HepG2 (cell line): ENCODE measurements around the gene CELF2. TPM values are rescaled to one million over a fixed set of nuclear protein-coding genes. Genes with fewer than 3 reads are reported as not detected.

ENCODE experiments used
- ATAC-seq: fragments of 200-7000 bp; cut with Tn5 transposase; 3 replicates; pipeline ENCODE4 v1.9.1; 2020; ENCODE audit warnings: mild to moderate bottlenecking, moderate library complexity
- BruUV-seq: library from RNA; stranded (reverse); fragments of 400-500 nt; replicated peaks from 2 replicates; lab custom pipeline; 2021; lab: Mats Ljungman, UMichigan
- CTCF ChIA-PET: fragments of 300-600 bp; formaldehyde crosslinking; extraction: SDS; loops from one replicate; lab custom pipeline; 2021; ENCODE audit warnings: low total read pairs, inconsistent platforms, low intra/inter-chr PET ratio; lab: Yijun Ruan, JAX
- POLR2A ChIA-PET: fragments of 350-600 bp; sonication (Branson Sonifier 250); formaldehyde crosslinking; loops from one replicate; lab custom pipeline; 2020; ENCODE audit warnings: antibody characterized with exemption, inconsistent platforms; lab: Yijun Ruan, JAX
- DNase-seq: peaks from one replicate; pipeline ENCODE4 v3.0.0-alpha.2; 2015; ENCODE audit warnings: low spot score
- FAIRE-seq: peaks from 3 replicates; lab custom pipeline; 2011; peaks lifted over from hg19 to GRCh38; lab: Jason Lieb, UNC
- H2AFZ ChIP-seq: one replicate; pipeline ENCODE4 v1.6.1; 2011; ENCODE audit warnings: low read length, inconsistent platforms
- H3K27ac ChIP-seq: fragments of 300-600 bp; 3 replicates; pipeline ENCODE4 v1.8.0; 2011; ENCODE audit warnings: mixed run types, mild to moderate bottlenecking, mixed read lengths, low read length, inconsistent platforms; ENCODE audit not compliant: insufficient read depth; ENCODE audit errors: extremely low read length
- H3K27me3 ChIP-seq, 2 experiments: fragments of 200-600 bp in 1 of 2; 2 replicates in 1 of 2; 3 replicates in 1 of 2; pipeline versions ENCODE4 v1.6.0 to v1.8.0; 2011; ENCODE audit warnings: low read length in 2 of 2, mild to moderate bottlenecking in 2 of 2, moderate library complexity in 2 of 2, inconsistent platforms in 1 of 2; ENCODE audit not compliant: insufficient read depth in 2 of 2, control insufficient read depth in 1 of 2
- H3K36me3 ChIP-seq, 2 experiments: fragments of 200-600 bp in 1 of 2; replicated peaks in 1 of 2; 2 replicates in 1 of 2; 3 replicates in 1 of 2; pipeline versions ENCODE4 v1.5.1 to v1.8.0; 2011; ENCODE audit warnings: low read length in 2 of 2, inconsistent platforms in 1 of 2; ENCODE audit not compliant: insufficient read depth in 2 of 2, control insufficient read depth in 1 of 2
- H3K4me1 ChIP-seq: 2 replicates; pipeline ENCODE4 v1.5.1; 2012; ENCODE audit warnings: low read length, inconsistent platforms; ENCODE audit not compliant: insufficient read depth
- H3K4me2 ChIP-seq: 2 replicates; pipeline ENCODE4 v1.6.0; 2011; ENCODE audit warnings: low read depth, low read length, inconsistent platforms
- H3K4me3 ChIP-seq, 3 experiments: fragments of 200-600 bp in 1 of 3; sonication (generic), shearing (Covaris generic) in 1 of 3; replicated peaks in 1 of 3; 2 replicates each; pipeline ENCODE4 v1.5.1; 2011 to 2016; ENCODE audit warnings: low read length in 3 of 3, inconsistent platforms in 2 of 3, low read depth in 2 of 3, mild to moderate bottlenecking in 2 of 3, control low read depth in 1 of 3, mixed read lengths in 1 of 3; ENCODE audit not compliant: insufficient read depth in 1 of 3
- H3K79me2 ChIP-seq: one replicate; pipeline ENCODE4 v1.6.1; 2011; ENCODE audit warnings: low read length, inconsistent platforms; ENCODE audit not compliant: insufficient read depth
- H3K9ac ChIP-seq: 2 replicates; pipeline ENCODE4 v1.6.0; 2011; ENCODE audit warnings: mild to moderate bottlenecking, low read depth, low read length, inconsistent platforms; ENCODE audit not compliant: insufficient read depth
- H3K9me3 ChIP-seq: 2 replicates; pipeline ENCODE4 v1.5.1; 2012; ENCODE audit warnings: mild to moderate bottlenecking, low read length
- H4K20me1 ChIP-seq: 2 replicates; pipeline ENCODE4 v1.6.0; 2011; ENCODE audit warnings: inconsistent platforms, mild to moderate bottlenecking, low read length, moderate library complexity; ENCODE audit not compliant: insufficient read depth
- BRD4 ChIP-seq: sonication (generic); formaldehyde crosslinking; IDR thresholded peaks from 2 replicates; pipeline ENCODE4 v1.4.0; 2020; ENCODE audit warnings: missing genetic modification reagents
- DPF2 ChIP-seq: sonication (generic); formaldehyde crosslinking; IDR thresholded peaks from 2 replicates; pipeline ENCODE4 v1.4.0; 2020; ENCODE audit warnings: mild to moderate bottlenecking, low read depth, missing genetic modification reagents, borderline replicate concordance
- FOXP1 ChIP-seq, 2 experiments: fragments of 450-650 bp in 1 of 2; IDR thresholded peaks; 2 replicates each; pipeline ENCODE4 v1.6.1; 2017 to 2018; ENCODE audit warnings: antibody characterized with exemption in 1 of 2
- HOXA3 ChIP-seq: sonication (generic); formaldehyde crosslinking; IDR thresholded peaks from 2 replicates; pipeline ENCODE4 v1.5.0; 2020; ENCODE audit warnings: missing genetic modification reagents
- TEAD2 ChIP-seq: sonication (generic); formaldehyde crosslinking; IDR thresholded peaks from 2 replicates; pipeline ENCODE4 v1.9.0; 2021; ENCODE audit warnings: missing genetic modification reagents
- ZNF530 ChIP-seq: sonication (generic); formaldehyde crosslinking; IDR thresholded peaks from 2 replicates; pipeline ENCODE4 v1.5.0; 2020; ENCODE audit warnings: low read depth, mild to moderate bottlenecking, missing genetic modification reagents
- ZNF547 ChIP-seq: sonication (generic); formaldehyde crosslinking; IDR thresholded peaks from 2 replicates; pipeline ENCODE4 v1.5.1; 2020; ENCODE audit warnings: mild to moderate bottlenecking, missing genetic modification reagents
- ZNF670 ChIP-seq: sonication (generic); formaldehyde crosslinking; IDR thresholded peaks from 2 replicates; pipeline ENCODE4 v1.8.0; 2022; ENCODE audit warnings: mild to moderate bottlenecking, missing genetic modification reagents, borderline replicate concordance
- ZNF850 ChIP-seq: sonication (generic); formaldehyde crosslinking; conservative IDR thresholded peaks from 2 replicates; pipeline ENCODE4 v1.9.0; 2021; ENCODE audit warnings: mild to moderate bottlenecking, missing genetic modification reagents
- WGBS: methylation state at CpG from one replicate; pipeline ENCODE4 v1.1.6; 2017; ENCODE audit warnings: low lambda C conversion rate; 5-methylcytosine and 5-hydroxymethylcytosine counted together
- in situ Hi-C: cut with HindIII; loops from 2 replicates; pipeline ENCODE4 v1.10.0; 2017; ENCODE audit warnings: low pct_unique_long_range_greater_than_20kb; ENCODE audit not compliant: extremely low pct_ligation_motif_present
- intact Hi-C: fragments of 100-400 bp; cut with micrococcal nuclease; formaldehyde crosslinking; loops from one replicate; pipeline ENCODE4 v1.10.0; 2022; ENCODE audit not compliant: unreplicated experiment
- polyA plus RNA-seq, 8 experiments: library from polyadenylated mRNA; depleted of rRNA in 3 of 8; stranded (reverse) in 7 of 8; unstranded in 1 of 8; fragments of >200 nt; fragmentation: Illumina TruSeq in 4 of 8; extraction: Trizol in 4 of 8; gene quantifications; 2 replicates each; pipeline versions ENCODE4 v1.2.1 to v1.2.3, GENCODE V29; 2011 to 2016; ENCODE audit warnings: low read depth in 4 of 8, missing spikeins in 1 of 8, mixed read lengths in 1 of 8; ENCODE audit not compliant: insufficient read depth in 1 of 8
- total RNA-seq, 5 experiments: library from RNA; depleted of rRNA; stranded (reverse); fragments of >200 nt; fragmentation: Illumina TruSeq; extraction: Trizol; gene quantifications; 2 replicates each; pipeline ENCODE4 v1.2.3, GENCODE V29; 2016; ENCODE audit warnings: low read depth in 1 of 5
- TF ChIP-seq, protein P1 (sequence below): sonication (generic); formaldehyde crosslinking; conservative IDR thresholded peaks from 2 replicates; pipeline ENCODE4 v1.8.0; 2022; ENCODE audit warnings: mild to moderate bottlenecking, moderate library complexity, missing genetic modification reagents

Gene CELF2
- total and polyA plus RNA-seq, 2 of the 13 experiments (the other 11 are each of a cell fraction or from before 2014, with no cell fraction given), result not detected

DNA sequence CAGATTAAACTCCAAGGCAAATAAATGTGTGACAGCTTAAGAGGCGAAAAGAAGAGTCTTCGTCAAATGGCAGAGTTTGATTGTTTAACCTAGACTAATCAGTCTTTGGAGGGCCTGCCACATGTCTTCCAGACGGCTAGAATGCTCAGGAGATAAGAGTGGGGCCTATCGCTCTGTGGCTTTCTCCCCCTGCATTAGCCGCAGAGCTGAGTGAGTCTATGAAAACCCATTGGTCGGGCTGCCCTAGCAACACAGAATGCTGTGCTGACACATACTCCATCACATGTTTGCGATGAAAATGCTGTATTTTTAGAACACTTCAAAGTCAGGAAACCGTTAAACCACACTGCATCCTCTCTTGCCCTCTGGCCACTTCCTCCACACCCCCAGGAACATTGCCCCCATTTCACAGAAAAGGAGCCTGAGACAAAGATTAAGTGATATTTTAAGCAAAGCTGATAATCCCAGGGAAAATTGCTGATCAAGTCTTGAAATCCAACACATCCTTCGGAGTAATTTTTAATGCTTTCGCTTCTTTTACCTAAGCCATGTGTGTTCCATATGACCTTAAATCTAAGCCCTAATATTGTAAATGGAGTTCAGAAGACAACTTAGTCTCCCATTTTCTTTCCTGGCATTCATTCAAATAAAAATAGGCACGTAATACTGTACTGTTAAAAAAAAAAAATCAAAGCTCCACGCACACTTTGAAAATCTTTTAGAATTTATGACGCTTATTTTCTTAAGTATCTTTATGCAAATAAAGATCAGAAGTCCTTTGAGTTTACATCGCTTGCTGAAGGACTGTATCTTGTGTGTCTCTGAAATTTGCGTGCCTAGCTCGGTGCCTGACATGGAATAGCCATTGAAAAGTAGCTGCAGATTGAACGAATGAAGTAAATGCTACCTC lies 161.2 kb downstream of the CELF2 start:
- Histone ChIP-seq H4K20me1 (no peaks in the 10 kb centered on the region), H2AFZ (no peak overlapping the region), H3K9me3 (no peaks in the 10 kb centered on the region), H3K79me2 (no peaks in the 10 kb centered on the region), H3K4me3 (no peak overlapping the region), H3K4me2 (no peak overlapping the region), H3K4me1 (no peaks in the 10 kb centered on the region), H3K36me3 (no peaks in the 10 kb centered on the region), H3K9ac (no peak overlapping the region), H3K27ac (no peak overlapping the region)
- FAIRE-seq (no peak), DNase-seq (no peak), ATAC-seq (no peak)
- intact Hi-C loops, result no loop called here
- in situ Hi-C loops, result no loop called here
- POLR2A ChIA-PET, result no interaction called here
- 33% methylated on average over 16 of the region's 17 CpGs for WGBS
- BruUV-seq, result no TSS peak
- CTCF ChIA-PET, result no interaction called here
- TF ChIP-seq FOXP1 (IDR thresholded peaks at IDR 0.05), result no peak
- no peak for TF ChIP-seq FOXP1 (CRISPR knock-in tag; IDR thresholded peaks at IDR 0.05)
- TF ChIP-seq, all 625 proteins: peak for 0
- peaks cover 0 to 30% of the 10 kb centered on the region in 2 experiments; a peak in 3 of 5 replicates for H3K27me3 ChIP-seq

DNA sequence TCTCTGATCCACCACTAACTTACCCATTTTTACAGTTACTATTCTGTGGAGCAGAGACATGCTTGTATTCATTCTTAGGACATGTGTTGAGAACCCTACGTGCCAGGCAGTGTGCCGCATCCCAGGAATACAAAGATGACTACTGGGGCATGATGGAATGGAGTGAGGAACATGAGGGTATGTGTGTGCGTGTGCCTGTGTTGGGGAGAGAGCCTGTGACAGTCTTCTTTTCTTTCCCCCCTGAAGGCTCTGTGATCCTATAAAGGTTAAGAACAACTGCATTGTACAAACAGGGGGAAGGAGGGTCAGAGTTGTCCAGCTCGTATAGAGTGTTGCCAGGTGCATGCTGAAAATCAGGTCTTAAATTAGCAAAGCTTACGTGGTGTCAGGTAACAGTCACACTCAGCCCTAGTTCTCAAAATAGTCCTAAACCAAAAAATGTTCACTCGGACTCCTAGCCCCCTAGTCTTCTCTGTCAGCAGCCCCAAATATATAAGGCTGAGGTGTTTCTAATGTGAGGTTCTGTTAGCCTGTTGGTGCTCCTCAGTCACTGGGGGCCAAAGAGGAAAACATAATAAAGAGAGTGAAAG lies 161.9 kb downstream of the CELF2 start:
- POLR2A ChIA-PET, result no interaction called here
- CTCF ChIA-PET, result no interaction called here

More for the DNA sequence above, 161.9 kb downstream of the CELF2 start:
- no peak overlapping the region for H2AFZ ChIP-seq
- no peak for ATAC-seq
- no peak overlapping the region for H3K27ac ChIP-seq
- no peak for FAIRE-seq
- H3K36me3 ChIP-seq, result no peaks in the 10 kb centered on the region
- no peak overlapping the region for H3K4me2 ChIP-seq
- DNase-seq, result no peak
- TF ChIP-seq DPF2 (CRISPR knock-in tag) (no peak), BRD4 (CRISPR knock-in tag) (no peak), TEAD2 (CRISPR knock-in tag) (no peak), ZNF547 (CRISPR knock-in tag) (no peak), HOXA3 (CRISPR knock-in tag) (no peak), ZNF670 (CRISPR knock-in tag) (no peak), ZNF530 (CRISPR knock-in tag) (no peak), ZNF850 (CRISPR knock-in tag) (no peak)
- TF ChIP-seq, protein P1, sequence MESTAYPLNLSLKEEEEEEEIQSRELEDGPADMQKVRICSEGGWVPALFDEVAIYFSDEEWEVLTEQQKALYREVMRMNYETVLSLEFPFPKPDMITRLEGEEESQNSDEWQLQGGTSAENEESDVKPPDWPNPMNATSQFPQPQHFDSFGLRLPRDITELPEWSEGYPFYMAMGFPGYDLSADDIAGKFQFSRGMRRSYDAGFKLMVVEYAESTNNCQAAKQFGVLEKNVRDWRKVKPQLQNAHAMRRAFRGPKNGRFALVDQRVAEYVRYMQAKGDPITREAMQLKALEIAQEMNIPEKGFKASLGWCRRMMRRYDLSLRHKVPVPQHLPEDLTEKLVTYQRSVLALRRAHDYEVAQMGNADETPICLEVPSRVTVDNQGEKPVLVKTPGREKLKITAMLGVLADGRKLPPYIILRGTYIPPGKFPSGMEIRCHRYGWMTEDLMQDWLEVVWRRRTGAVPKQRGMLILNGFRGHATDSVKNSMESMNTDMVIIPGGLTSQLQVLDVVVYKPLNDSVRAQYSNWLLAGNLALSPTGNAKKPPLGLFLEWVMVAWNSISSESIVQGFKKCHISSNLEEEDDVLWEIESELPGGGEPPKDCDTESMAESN (CRISPR knock-in tag), result no peak
- TF ChIP-seq, all 625 proteins: peak for 0
- H3K9me3 ChIP-seq, result no peaks in the 10 kb centered on the region
- H3K9ac ChIP-seq, result no peak overlapping the region
- H4K20me1 ChIP-seq, result no peaks in the 10 kb centered on the region
- peaks cover 0 to 30% of the 10 kb centered on the region in 2 experiments; a peak in 3 of 5 replicates for H3K27me3 ChIP-seq
- no peaks in the 10 kb centered on the region for H3K79me2 ChIP-seq
- intact Hi-C loops, result no loop called here
- H3K4me1 ChIP-seq, result no peaks in the 10 kb centered on the region
- in situ Hi-C loops, result no loop called here
- BruUV-seq, result no TSS peak
- no peak overlapping the region for H3K4me3 ChIP-seq
- WGBS, result 19% methylated on average over 6 of the region's 6 CpGs
